ENCODE results near the gene BHLHA9.
"Not testable (repeated sequence)": the region's sequence is repeated elsewhere in the genome, so short reads cannot be mapped to it uniquely, and the experiment has no call there.

BHLHA9 gene

DNA sequence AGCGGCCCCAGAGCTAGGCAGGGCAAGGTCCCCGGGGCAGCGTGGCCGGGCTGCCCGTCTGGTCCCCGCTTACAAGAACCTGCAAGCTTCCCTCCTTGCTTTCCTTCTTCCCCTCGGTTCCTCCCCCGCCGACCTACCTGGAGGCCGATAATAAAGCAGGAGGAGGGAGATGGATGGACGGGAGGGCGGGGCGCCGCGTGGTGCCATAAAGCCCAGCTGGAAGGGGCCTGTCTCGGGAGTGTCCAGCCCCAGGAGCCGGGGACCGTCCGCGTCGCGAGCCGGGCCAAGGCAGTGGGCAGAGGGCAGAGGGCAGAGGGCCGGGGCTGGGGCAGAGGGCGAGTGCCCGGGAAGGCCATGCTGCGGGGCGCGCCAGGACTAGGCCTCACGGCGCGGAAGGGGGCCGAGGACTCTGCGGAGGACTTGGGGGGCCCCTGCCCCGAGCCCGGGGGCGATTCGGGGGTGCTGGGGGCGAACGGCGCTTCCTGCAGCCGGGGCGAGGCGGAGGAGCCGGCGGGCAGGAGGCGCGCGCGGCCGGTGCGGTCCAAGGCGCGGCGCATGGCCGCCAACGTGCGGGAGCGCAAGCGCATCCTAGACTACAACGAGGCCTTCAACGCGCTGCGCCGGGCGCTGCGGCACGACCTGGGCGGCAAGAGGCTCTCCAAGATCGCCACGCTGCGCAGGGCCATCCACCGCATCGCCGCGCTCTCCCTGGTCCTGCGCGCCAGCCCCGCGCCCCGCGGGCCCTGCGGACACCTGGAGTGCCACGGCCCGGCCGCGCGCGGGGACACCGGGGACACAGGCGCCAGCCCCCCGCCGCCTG, at the start of gene BHLHA9:
TSS of gene BHLHA9 (plus strand) at position 235 of the 820 bp plus-strand sequence. CDS start at position 355, 120 bp downstream.
- no peak for DNase-seq (ENCODE audit: low spot score)

DNA sequence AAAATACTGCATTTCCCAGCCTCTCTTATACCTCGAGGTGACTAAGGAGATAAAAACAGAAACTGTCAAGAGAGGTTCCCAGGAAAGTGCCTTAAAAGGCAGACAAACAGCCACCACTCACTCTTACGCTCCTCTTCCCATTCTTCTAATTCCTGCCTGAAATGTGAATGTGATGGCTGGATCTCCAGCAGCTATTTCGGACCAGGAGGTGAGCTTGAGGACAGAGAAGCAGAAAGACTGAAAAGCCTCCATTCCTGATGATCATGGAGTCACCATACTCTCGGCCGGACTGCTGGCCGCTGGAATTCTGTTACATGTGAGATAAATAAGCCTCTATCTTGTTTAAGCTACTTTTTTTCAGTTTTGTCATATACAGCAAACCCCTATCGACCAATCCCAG, 49.0 kb upstream of the BHLHA9 start:
- no peak for DNase-seq (ENCODE audit: low spot score)

DNA sequence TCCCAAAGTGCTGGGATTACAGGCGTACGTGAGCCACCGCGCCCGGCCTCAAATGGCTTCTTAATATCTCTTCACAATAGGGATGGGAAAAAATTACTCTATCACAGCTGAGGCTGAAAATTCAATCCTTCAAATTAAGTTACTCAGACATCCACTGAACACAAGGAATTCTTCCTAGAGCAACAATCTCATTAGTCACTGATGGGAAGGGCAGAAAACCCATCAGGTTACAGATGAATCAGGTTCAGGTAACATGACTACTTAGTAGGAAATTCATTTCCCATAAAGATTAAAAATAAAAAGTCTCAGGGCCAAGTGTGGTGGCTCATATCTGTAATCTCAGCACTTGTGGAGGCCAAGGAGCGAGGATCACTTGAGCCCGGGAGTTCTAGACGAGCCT, 47.9 kb upstream of the BHLHA9 start:
- no peak for DNase-seq (ENCODE audit: low spot score)

DNA sequence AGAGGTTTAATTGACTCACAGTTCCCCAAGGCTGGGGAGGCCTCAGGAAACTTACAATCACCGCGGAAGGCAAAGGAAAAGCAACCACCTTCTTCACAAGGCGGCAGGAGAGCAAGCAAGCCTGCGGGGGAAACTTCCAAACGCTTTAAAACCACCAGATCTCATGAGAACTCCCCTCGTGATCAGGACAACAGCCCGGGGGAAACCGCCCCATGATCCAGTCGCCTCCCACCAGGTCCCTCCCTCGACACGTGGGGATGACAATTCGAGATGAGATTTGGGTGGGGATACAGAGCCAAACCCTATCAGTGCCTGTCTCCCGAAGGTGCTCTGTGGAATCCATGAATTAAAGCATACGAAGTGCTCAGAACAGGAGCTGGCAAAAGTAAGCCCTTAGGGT, 46.6 kb upstream of the BHLHA9 start:
- DNase-seq (ENCODE audit: low spot score): no peak

DNA sequence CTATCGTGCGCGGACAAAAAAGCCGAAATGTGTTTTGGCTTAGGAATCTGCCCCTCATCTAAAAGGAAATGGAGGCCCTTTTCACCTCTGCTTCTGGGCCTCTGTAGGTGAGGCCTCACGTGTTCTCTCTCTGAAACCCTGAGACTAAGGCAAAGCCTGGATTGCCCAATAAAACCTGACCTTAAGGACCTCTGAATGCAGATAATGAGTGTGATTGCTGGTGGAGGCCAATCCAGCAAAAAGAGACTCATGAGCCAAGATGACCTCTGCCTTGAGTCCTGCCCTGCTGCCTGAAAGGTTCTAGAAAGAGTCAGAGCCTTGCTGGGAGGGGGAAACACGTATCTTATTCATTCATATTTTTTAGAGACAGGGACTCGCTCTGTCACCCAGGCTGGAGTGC, 45.9 kb upstream of the BHLHA9 start:
- no peak for DNase-seq (ENCODE audit: low spot score)

DNA sequence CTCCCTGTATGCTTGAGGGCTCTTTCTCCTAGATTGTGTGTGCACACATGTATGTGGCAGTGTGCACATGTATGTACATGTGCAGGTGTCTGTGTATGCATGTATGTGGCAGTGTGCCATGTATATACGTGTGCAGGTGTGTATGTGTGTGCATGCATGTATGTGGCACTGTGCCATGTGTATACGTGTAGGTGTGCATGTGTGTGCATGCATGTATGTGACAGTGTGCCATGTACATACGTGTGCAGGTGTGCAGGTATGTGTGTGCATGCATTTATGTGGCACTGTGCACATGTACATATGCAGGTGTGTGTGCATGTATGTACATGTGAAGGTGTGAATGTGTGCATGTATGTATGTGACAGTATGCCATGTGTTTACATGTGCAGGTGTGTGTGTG, 43.9 kb upstream of the BHLHA9 start:
- DNase-seq (ENCODE audit: low spot score): no peak

DNA sequence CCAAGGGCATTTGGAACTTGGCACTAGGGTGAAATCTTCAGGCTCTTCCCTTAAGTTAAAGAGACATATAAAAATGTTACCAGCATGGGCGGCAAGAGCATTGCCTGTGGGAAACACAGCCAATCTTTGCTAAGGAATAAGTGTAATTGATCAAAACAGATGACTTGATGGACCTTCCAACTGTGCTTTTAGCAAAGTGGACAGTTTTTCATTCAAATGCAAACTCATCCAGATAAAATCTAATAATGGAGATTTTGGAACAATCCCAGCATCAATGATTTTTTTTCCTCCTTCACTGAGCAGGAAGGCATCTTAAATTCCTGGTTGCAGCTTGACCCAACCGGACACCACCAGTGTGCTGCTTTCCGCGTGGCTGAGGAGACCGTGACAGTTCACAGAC, 42.9 kb upstream of the BHLHA9 start:
- DNase-seq (ENCODE audit: low spot score): no peak

DNA sequence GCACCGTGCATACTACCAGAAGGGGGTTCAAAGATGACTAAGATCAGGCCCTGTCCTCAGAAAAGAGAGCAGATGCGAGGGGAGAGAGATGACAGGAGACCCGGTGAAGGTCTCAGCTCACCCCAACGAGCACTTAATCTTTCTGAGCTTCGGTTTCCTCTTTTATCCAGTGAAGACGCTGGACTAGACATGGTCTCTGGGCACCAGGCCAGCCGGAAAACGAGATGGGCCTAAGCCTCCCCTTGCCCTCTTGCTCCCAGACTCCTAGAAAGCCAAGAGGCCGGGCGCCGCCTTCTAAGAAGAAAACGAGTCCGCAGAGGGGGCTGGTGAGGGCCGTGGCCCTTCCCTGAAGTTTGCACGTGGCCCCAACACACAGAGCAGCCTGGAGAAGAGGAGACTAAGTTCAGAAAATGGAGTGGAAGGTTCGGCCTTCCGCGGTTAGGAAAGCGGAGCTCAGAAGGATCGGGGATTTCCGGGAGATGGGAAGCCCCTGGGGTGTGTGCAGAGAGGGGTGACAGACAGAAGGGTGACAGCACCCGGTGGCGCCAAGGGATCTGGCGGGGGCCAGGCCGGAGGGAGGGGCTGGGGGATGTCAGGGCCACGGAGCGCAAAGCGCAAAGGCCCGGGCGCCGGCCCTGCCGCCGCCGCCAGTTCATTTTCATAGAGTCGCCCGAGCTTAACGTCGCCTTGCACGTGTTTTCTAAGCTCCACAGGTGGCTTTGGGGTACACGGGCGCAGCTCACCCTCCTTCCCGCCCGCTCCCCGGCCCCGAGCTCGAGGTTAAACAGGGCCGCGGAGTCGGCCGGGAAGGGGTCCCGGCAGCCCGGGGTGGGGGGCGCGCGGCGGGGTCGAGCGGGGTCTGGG, 42.1 kb upstream of the BHLHA9 start:
- DNase-seq (ENCODE audit: low spot score): no peak

DNA sequence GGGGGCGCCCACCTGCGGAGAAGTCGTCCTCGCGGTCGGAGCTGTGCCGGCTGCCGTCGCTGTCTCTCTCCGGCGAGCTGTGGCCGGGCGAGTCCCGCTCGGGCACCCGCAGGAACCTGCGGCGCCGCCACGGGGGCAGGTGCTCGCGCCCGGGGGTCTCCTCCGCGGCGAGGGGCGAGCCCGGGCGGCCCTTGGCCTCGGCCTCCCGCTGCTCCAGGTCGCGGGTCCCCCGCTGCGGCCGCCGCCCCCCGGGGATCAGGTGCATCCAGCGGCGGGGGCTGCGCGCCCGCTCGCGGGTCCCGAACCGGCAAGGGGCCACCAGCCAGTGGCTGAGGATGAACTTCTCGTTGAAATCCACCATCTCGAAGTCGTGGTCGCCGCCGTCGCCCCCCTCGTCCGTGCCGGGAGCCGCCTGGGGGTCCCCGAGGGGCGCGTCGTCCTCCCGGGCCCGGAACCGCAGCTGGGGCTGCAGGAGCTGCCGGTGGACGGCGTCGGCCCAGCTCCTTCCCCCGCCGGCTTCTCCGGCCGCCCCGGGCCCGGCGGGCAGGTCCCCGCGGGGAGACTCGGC, 41.4 kb upstream of the BHLHA9 start:
- DNase-seq (ENCODE audit: low spot score): no peak

DNA sequence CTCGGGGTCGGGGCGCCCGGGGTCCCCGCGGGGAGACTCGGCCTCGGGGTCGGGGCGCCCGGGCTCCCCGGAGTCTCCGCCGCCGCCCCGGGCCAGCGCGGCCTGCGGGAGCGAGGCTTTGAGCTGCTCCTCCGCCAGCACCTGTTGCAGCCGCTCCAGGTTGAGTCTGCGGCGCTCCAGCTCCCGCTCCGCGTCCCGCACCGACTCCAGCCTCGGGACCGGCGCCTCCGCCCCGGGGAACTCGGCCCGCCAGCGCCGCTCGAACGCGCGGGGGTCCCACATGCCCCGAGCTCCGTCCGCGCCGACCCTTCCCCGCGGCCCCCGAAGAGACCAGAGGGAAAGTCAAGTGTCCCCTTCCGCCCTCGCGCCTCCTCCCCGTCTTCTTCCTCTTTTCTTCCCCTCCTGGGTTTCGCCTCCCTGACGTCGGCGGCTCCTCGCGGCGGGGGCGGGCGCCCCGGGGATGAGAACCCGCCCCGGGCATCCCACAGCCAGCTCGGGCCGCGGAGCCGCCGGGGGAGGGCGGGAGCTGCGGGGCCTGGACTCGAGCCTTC, 40.8 kb upstream of the BHLHA9 start:
- no peak for DNase-seq (ENCODE audit: low spot score)

DNA sequence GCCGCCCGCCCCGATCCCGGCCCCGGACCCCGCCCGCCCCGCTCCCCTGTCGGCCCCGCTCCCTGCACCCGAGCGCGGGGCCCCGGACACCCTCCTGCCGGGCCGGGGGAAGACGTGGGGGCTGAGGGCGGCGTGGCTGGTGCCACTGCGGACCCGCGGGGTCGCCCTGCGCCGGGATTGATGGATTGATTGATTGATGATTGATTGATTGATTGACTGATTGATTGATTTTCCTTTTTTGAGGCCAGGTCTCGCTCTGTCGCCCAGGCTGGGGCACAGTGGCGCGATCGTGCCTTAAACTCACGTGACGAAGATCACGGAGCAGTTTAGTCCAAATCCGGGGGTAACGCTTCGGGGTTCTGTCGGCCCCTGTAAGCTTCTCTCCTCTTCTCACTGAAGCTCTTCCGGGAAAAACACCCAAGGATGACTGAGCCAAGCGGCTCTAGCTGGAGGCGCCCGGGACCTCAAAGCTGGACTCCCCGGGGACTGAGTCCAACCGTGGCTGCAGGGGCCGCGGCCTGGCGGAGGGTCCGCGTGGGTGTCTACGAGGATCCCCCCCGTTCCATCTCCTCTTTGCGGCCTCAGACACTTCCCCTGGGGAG, 40.2 kb upstream of the BHLHA9 start:
- no peak for DNase-seq (ENCODE audit: low spot score)

DNA sequence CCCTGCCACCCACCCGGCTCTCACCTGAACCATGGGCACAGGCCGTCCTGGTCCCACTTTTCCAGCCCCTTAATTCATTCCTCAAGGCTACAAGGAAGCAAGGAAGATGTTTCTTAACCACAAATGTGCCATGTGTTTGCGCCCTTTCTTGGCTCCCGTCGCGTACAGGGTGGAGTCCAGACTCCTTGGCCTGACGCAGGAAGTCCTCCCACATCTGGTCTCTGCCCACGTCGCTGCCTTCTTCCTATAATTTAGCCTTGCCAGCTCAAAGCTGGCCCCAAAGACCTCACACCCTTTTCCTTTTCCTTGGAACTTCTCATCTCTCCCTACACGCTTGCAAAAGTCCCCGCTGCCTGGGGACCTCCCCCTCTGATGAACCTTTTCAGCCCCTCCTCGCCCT, 38.8 kb upstream of the BHLHA9 start:
- DNase-seq (ENCODE audit: low spot score): no peak

DNA sequence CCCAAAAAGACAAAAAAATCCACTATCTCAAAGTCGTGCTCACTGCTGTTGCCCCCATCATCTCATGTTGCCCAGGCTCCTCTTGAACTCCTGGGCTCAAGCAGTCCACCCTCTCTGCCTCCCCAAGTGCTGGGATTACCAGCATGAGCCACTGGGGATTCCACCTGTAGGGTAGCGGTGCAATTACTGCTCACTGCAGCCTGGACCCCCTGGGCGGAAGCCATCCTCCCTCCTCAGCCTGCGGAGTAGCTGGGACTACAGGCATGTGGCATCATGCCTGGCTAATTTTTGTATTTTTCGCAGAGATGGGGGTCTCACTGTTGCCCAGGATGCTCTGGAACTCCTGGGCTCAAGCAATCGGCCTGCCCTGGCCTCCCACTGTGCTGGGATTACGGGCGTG, 37.9 kb upstream of the BHLHA9 start:
- DNase-seq (ENCODE audit: low spot score): no peak

DNA sequence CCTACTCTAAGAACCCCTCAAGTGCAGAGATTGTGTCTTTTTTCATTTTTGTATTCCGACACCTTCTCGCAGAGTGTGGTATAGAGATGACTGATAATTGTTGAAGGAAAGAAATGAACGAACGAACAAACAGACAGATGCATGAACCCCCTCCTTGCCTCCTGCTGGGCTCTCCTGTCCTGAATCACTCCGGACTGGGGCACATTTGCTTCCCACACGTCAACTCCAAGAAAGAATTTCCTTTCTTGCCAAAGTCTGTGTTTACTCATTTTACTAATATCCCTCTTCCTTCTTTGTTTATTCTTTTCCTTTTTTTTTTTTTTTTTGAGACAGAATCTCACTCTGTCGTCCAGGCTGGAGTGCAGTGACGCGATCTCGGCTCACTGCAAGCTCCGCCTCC, 37.5 kb upstream of the BHLHA9 start:
- no peak for DNase-seq (ENCODE audit: low spot score)

DNA sequence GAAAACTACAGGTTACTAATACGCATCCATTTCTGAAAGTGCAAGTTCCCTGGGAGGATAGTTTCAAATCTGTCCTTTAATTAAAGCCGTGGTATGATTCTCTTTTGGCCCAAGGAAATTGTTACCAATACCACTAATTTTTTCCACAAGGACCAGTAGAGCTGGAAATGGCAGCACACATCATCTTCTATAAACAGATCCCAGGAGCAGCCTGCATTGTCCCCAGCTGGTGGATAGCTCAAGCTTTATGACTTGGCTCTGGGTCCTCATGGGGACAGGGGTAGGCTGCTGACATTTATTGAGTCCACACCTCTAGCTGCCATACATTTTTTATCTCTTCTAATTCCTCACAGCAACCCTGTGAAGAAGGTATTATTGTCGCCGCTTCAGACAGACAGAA, 35.8 kb upstream of the BHLHA9 start:
- DNase-seq (ENCODE audit: low spot score): no peak

DNA sequence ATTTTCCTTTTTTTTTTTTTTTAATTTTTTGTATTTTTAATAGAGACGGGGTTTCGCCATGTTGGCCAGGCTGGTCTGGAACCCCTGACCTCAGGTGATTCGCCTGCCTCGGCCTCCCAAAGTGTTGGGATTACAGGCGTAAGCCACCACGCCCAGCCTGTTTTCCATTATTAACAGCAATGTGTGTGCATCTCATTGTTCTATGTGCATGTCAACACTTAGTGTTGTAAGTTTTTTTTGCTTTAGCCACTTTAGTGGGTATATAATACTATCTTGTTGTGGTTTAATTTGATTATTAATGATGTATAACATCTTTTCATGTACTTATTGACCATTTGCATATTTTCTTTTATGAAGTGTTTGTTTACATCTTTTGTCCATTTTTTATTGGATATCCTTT, 32.8 kb upstream of the BHLHA9 start:
- DNase-seq (ENCODE audit: low spot score): no peak

DNA sequence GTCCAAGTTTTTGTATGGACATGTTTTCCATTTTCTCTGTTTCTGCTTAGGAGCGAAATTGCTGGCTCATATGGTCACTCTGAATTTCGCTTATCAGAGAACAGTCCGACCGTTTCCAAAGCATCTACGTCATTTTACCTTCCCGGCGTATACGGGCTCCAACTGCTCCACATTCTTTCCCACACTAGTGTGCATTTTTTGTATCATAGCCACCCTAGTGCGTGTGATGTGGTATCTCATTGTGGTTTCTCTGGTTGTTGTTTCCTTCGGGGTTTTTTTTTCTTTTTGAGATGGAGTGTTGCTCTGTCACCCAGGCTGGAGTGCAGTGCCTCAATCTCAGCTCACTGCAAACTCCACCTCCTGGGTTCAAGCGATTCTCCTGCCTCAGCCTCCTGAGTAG, 31.0 kb upstream of the BHLHA9 start:
- DNase-seq (ENCODE audit: low spot score): no peak

DNA sequence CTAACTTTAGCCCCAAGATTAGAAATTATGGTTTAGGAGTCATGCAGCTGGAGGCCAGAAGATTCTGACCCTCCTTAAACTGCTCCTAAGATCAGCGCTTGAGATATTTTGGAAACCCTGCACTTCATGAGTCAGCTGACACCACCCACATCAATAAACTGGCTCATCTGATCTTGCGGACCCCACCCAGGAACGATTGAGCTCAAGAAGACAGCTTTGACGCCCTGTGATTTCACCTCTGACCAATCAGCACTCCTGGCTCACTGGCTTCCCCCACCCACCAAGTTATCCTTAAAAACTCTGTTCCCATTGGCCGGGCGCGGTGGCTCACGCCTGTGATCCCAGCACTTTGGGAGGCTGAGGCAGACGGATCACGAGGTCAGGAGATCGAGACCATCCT, 29.8 kb upstream of the BHLHA9 start:
- DNase-seq (ENCODE audit: low spot score): not testable (repeated sequence)

DNA sequence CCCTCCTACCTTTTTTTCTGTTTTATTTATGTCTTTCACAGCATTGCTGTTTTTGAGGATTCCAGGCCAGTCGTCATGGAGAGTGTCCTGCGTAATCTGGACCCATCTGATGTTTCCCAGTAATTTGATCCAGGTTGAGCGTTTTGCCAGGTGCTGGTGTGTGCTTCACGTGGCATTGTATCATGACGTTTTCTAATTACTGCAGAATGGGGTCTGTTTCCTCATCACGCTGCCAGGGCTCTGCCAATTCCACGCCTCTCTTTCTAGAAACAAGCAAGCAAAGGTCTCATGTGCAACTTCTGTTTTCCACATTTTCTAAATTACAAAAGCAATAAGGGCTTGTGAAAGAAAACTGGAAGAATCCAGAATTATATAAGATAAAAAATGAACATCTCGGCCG, 28.3 kb upstream of the BHLHA9 start:
- no peak for DNase-seq (ENCODE audit: low spot score)

DNA sequence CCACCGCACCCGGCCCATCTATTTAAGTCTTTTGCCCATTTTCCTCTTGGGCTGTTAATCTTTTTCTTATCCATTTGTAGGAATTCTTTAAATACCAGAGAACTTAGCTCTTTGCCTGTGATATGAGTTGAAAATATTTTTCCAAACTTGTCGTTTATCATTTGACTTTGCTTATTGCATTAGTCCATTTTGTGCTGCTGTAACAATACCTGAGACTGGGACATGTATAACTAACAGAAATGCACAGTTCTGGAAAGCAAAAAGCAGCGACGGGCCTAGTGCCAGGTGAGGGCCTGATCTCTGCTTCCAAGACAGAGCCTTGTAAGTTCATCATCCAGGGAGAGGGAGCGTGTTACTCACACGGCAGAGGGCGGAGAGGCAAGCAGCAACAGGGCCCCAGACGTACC, 25.6 kb upstream of the BHLHA9 start:
- DNase-seq (ENCODE audit: low spot score): no peak

DNA sequence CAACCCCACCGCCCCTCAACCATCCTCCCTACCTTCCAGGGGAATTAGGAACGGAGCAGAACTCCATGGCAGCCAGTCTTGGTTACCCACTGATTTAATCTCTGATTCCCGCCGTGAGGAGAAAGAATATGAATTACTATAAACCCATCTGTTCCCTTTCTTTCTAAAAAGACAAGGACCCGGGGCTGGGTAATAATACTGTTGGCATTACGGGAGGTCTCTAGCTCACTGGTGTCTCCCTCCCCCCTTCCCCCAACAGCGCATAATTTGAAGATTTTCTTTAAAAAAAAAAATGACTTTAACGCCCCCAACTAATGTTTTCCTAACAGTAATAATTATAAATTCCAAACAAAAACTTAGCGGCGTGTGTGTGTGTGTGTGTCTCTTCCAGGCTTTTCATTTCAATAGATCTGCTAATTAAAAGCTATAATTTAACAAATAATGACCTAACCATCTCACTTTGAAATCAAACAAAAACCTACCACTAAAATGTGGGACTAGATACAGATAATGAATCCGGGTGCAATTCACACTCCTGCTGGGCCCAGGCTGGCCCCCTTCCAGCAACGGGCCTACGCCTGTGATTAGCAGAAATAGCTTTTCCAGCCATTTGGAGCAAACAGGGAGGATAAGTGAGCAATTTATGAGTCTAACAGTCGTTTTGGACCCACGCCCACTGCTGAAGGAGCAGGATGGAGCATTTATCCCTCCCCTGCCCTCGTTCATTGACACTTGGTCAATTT, 18.2 kb upstream of the BHLHA9 start:
- DNase-seq (ENCODE audit: low spot score): no peak

DNA sequence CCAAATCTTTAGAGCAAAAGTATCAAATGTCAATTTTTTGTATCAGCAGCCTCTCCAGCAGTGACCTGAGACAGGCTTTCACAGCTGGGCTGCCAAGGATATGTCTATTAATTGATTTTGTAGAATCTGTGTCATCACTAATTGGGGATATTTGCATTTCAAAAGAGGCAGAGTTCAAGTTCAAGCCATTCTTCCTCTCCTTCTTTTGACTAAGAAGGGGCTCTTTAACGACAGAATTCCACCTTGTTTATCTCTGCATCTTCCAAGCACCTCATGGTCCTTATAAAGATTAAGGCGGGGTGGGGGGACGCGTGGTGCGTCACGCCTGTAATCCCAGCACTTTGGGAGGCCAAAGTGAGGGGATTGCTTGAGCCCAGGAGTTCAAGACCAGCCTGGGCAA, 15.2 kb upstream of the BHLHA9 start:
- DNase-seq (ENCODE audit: low spot score): no peak

All from putamen (tissue), 1 donor.